ELF-1 (cell line): ENCODE measurements around the gene RAD51B.
"Not testable (repeated sequence)": the region's sequence is repeated elsewhere in the genome, so short reads cannot be mapped to it uniquely, and the experiment has no call there.

ENCODE experiments used
- DNase-seq: peaks from one replicate; pipeline ENCODE4 v3.0.0-alpha.2; 2016; ENCODE audit warnings: low read depth, low spot score

The RAD51B gene

DNA sequence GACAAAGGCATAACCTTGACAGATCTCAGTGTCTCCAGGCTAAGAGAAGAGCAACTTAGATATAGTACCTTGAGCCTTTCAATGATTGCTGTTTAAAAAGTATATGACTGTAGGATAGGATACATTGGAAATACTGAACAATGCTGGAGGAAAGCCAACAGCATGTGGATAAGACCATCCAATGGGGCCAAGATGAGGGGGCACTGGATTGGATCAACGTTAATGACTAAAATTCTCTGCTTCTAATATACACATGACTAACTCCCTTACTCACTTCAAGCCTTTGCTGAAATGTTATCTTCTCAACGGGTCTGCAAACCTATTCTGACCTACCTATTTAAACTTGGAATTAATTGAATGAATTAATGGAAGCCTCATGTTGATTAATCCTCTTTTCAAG lies 354.9 kb downstream of the RAD51B start:
- no peak for DNase-seq

- DNase-seq = no peak
These were observed 357.1 kb downstream of the RAD51B start for GRCh38 chr14:68176687-68177086.

DNA sequence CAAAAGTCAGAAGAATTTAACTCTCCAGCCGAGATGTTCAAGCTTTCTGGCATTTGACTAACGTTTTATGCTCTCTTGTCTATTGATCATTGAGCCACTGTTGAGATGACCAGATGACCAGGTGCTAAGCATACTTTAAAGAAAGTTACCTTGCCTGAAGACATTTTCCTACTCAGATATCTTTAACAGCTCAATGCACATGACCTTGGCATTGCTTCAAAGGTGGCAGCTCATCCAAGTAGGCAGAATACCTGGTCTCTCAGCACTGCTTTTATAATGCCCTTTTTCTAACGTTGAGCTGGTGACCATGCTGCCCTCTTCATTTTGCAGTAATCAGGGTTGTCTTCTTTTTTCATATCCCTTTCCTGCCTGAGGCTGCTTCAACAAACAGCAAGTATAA lies 358.1 kb downstream of the RAD51B start:
- no peak for DNase-seq

DNA sequence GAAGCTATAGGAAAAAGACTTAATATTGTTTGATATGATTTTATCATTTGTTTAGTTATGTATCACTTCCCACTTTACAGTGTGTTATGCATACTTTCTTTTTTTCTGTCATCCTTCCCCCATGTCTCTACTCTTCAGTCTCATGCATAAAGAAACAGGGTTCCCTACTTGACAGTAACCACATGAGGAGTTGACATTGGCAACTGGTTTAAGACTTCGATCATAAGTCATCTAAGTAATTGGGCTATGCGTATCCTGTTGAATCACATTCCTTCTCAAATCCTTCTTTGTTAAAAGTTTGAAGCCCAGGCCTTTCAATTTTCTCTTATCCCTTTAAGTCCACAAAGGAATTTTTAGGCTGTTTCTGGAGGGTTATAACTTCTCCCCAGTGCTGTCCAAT lies 358.7 kb downstream of the RAD51B start:
- no peak for DNase-seq

GRCh38 chr14:68181519-68182326 lies 362.1 kb downstream of the RAD51B start:
- no peak for DNase-seq

DNA sequence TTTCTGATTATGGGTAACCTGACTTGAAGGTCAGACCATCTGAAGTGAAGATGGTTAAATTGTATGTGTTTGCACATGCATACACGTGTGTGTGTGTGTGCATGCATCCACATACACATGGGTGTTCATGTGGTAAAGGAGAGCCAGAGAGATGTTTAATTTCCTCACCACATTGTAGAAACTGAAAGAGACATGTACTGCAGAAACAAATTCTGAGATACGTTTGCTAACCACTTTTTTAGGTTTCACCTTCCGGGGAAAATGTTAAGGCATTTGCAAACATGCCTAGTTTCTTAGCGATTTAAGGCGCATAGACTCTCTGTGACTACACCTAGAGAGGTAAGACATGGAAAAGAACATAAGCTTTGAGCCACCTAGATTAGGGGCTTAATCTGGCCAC lies 362.9 kb downstream of the RAD51B start:
- DNase-seq = no peak

- not testable (repeated sequence) for DNase-seq
These were observed 367.1 kb downstream of the RAD51B start for GRCh38 chr14:68186500-68187276.

- DNase-seq = no peak
These were observed 368.6 kb downstream of the RAD51B start for GRCh38 chr14:68188174-68188573.

DNA sequence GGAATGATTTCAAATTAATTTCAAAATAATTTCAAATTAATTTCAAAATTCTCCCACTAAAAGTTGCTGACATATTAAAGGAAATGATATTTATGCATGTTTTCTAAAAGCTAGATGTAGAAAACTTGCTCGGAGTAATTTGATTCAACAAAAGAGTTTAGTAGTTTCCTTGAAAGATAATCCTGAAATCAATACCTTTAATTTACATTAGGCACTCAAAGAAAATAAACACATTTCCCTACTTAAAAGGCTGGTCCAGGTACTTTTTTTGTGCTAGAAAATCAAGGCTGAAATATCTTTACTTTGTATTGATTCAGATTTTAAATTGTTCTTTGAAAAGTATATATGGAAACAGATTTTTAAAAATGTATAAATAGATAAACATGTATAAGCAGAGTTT lies 370.5 kb downstream of the RAD51B start:
- DNase-seq = no peak

DNA sequence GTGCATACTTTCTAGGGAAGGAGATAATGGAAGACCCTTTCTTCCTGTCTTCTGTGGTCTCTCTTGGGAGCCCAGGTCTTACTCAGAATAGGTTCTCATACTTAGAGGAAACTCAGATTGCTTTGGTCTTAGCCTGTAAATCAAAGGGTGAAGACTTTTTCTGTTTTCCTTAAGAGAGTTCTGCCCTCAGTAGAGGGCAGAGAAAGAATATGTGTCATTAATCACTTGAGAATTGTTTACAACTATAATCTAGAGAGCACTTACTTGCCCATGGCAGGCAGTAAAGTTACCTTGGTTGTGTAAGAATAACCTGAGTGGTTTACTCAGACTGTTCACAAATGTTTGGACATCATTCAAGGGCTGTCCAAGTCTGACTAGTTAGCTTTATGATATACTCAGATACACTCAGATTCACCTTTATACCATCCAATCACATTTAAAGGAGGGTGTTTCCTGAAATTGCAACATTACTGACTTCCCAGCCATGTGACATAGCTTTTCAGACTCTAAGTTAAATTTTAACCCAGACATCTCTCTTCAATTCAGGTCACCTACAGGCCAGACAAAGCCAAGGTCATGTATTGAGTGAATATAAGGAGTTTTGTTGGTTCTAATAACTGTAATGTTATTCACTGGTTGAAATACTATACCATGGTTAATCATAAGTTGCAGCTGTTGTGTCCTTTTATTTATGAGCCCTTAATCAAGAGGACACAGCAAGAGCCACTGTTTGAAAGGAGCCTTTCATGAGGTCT lies 372.2 kb downstream of the RAD51B start:
- no peak for DNase-seq

GRCh38 chr14:68192935-68193334 lies 373.4 kb downstream of the RAD51B start:
- DNase-seq = no peak

DNA sequence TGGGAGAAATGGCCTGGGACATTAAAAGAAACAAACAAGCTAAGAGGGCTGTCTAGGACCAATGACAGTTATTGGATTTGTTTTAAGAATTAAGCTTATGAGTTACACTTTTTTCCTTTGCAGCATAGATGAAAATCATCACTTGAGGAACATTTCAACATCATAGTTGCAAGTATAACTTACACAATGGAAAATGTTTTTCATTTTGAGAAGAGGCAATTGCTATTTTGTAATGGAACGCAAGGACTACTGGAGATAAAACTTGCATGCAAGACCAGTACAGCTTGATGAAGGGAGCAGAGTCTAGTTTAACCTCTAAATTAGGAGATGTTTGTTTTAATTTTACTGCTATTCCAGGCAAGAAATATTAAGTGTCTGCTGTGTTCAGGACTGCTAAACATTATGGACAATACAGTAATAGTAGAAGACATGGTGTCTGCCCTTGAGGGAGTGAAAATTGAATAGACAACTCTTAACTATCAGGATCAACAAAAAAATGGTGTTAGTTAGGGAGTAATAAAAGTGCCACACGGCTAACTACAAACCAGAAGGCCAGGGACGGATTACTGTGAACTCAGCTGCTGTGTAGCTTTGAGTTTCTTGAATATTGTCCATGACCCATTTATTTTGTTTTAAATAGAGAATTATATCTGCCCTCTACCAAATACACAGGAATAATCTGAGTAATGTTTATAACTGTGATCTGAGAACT lies 374.5 kb downstream of the RAD51B start:
- no peak for DNase-seq

- DNase-seq = no peak
These were observed 375.5 kb downstream of the RAD51B start for GRCh38 chr14:68195126-68195525.

DNA sequence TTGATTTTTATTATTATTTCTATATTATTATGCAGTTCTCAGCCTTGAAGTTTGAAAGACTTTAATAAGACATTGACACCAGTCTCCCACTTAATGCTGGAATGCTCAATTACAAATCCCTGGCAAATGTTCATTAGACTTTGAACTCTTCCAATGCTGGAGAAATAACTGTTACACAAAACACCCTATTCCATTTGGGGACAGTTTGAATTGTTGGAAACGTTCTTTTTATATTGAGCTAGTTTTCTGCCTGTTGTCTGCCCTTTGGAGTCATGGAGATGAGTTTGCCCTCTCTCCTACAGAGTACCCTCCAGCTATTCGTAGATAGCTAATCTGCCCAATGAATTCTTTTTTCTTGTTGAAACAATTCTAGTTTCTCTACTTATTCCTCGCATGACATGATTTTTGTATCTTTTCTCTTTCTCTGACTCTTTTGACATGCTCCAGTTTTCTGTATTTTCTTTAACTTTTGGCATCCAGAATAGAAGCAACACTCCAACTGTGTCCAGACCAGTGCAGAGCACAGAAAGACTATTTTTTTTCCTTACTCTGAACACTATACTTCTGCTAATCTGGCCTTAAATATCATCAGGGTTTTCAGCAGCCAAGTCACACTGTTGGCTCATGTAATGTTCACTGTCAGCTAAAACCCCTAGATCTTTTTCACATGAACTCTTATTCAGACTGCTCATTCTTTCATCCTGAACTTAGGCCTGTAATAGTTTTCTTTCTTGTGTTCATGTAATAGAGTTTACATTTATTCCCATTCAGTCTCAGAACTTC lies 379.3 kb downstream of the RAD51B start:
- no peak for DNase-seq

DNA sequence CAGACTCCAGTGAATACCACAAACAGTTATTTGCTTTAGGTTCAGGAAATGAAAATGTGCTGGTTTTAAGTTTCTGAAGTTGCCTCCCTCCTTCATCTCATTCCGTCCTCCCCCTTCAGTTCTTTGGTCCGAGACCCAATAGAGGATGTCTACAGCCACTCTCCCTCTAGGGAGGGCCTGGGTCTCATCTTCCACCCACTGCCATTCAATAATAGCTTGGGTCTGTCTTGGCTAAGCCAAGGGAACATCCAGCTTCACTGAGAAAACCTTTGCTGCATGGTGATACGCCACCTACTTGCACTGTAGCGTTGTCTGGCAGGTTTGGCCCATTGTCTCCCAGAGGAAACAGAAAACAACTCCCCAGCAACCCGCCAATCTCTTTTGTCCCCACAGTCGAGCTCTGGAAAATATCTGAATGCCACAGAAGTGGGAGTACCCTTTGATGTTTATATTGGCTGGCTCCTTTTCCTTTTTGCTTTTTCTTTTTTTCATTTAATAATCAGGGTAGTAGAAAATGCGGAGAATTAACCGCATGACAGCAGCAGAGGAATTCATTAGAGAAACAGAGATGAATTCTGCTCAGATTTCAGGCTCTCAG lies 380.1 kb downstream of the RAD51B start:
- peak; percentile 86 for DNase-seq

GRCh38 chr14:68203871-68204270 lies 384.3 kb downstream of the RAD51B start:
- DNase-seq = no peak

GRCh38 chr14:68208218-68208617 lies 388.6 kb downstream of the RAD51B start:
- no peak for DNase-seq

- DNase-seq = no peak
These were observed 389.2 kb downstream of the RAD51B start for GRCh38 chr14:68208626-68209317.

GRCh38 chr14:68210729-68211299 lies 391.2 kb downstream of the RAD51B start:
- DNase-seq = no peak
